A673 (cell line): ENCODE data around the gene GH2. TPM values are rescaled to one million over a fixed set of nuclear protein-coding genes. Genes with fewer than 3 reads are reported as not detected.
"Not testable (repeated sequence)": the region's sequence is repeated elsewhere in the genome, so short reads cannot be mapped to it uniquely, and the experiment has no call there.

Experiments
- BruUV-seq: library from RNA; stranded (reverse); fragments of 400-500 nt; replicated peaks from 2 replicates; lab custom pipeline; 2021; lab: Mats Ljungman, UMichigan
- CTCF ChIA-PET: fragments of 300-600 bp; sonication (Branson Sonifier 250); formaldehyde crosslinking; loops from one replicate; lab custom pipeline; 2022; ENCODE audit warnings: antibody characterized with exemption; lab: Charles Lee
- POLR2A ChIA-PET: fragments of 300-600 bp; sonication (Branson Sonifier 250); formaldehyde crosslinking; loops from one replicate; lab custom pipeline; 2022; ENCODE audit warnings: antibody characterized with exemption; ENCODE audit not compliant: low non-redundant PET; lab: Charles Lee
- DNase-seq: peaks from one replicate; pipeline ENCODE4 v3.0.0-alpha.2; 2015; ENCODE audit warnings: low spot score
- H3K27ac ChIP-seq: fragments of 200-600 bp; sonication (generic); 2 replicates; pipeline ENCODE4 v1.5.1; 2016; ENCODE audit warnings: mixed run types, low read depth, mild to moderate bottlenecking, mixed read lengths, antibody characterized with exemption, low read length; ENCODE audit not compliant: poor library complexity, severe bottlenecking
- H3K27me3 ChIP-seq: fragments of 200-600 bp; sonication (generic); replicated peaks from 2 replicates; pipeline ENCODE4 v1.6.1; 2017; ENCODE audit warnings: mixed run types, low read depth, mild to moderate bottlenecking, mixed read lengths, antibody characterized with exemption, low read length; ENCODE audit not compliant: insufficient read depth, poor library complexity
- H3K36me3 ChIP-seq: fragments of 200-600 bp; sonication (generic); 2 replicates; pipeline ENCODE4 v1.6.1; 2016; ENCODE audit warnings: mixed run types, mild to moderate bottlenecking, mixed read lengths, antibody characterized with exemption, low read length; ENCODE audit not compliant: insufficient read depth, poor library complexity, severe bottlenecking
- H3K4me1 ChIP-seq: fragments of 200-600 bp; sonication (generic); 2 replicates; pipeline ENCODE4 v1.6.1; 2017; ENCODE audit warnings: mixed run types, mild to moderate bottlenecking, mixed read lengths, antibody characterized with exemption, low read length; ENCODE audit not compliant: insufficient read depth, poor library complexity, severe bottlenecking
- H3K4me3 ChIP-seq: fragments of 200-600 bp; sonication (generic); 2 replicates; pipeline ENCODE4 v1.5.1; 2016; ENCODE audit warnings: low read depth, mixed run types, mild to moderate bottlenecking, mixed read lengths, low read length; ENCODE audit not compliant: poor library complexity, severe bottlenecking
- H3K9me3 ChIP-seq: fragments of 200-600 bp; sonication (generic); 2 replicates; pipeline ENCODE4 v1.6.1; 2016; ENCODE audit warnings: mixed run types, low read depth, mild to moderate bottlenecking, mixed read lengths, antibody characterized with exemption, low read length; ENCODE audit not compliant: poor library complexity, severe bottlenecking
- CTCF ChIP-seq: fragments of 300-800, 200-600 bp; sonication (generic); conservative IDR thresholded peaks from 2 replicates; pipeline ENCODE4 v1.5.1; 2017; ENCODE audit warnings: low read depth, mild to moderate bottlenecking, antibody characterized with exemption, low read length, moderate library complexity, mixed read lengths
- EZH2 ChIP-seq: fragments of 200-600 bp; sonication (generic); IDR thresholded peaks from 2 replicates; pipeline ENCODE4 v1.6.1; 2017; ENCODE audit warnings: borderline replicate concordance, low read depth, mild to moderate bottlenecking, mixed read lengths, antibody characterized with exemption, low read length; ENCODE audit not compliant: poor library complexity, severe bottlenecking
- intact Hi-C: fragments of 100-400 bp; cut with micrococcal nuclease; formaldehyde crosslinking; loops from one replicate; pipeline ENCODE4 v1.10.0; 2022; ENCODE audit not compliant: unreplicated experiment
- total RNA-seq: library from RNA; stranded (reverse); gene quantifications from 2 replicates; pipeline ENCODE4 v1.2.3, GENCODE V29; 2021

Gene GH2
- total RNA-seq, 1 experiment from 2014 or later: not detected

- POLR2A ChIA-PET: no interaction called here
Observed at GRCh38 chr17:63880706-63881105, 1.0 kb downstream of the GH2 start.

GRCh38 chr17:63878413-63878812, 3.3 kb downstream of the GH2 start:
- H3K4me1 ChIP-seq, POLR2A ChIA-PET, H3K27me3 ChIP-seq, intact Hi-C loops, BruUV-seq, H3K27ac ChIP-seq, H3K9me3 ChIP-seq, H3K4me3 ChIP-seq, CTCF ChIA-PET, H3K36me3 ChIP-seq, DNase-seq: not testable (repeated sequence)

More at GRCh38 chr17:63880706-63881105, 1.0 kb downstream of the GH2 start:
- no peak overlapping the region for H3K4me3 ChIP-seq
- CTCF ChIA-PET: interaction anchor here (0.7 kb wide), 1 partner anchor 22 kb away, joined by 3 read pairs; no protein-coding TSS in a partner anchor
- DNase-seq: no peak
- intact Hi-C loops: no loop called here
- no peaks in the 10 kb centered on the region for H3K36me3 ChIP-seq
- H3K27ac ChIP-seq: no peak overlapping the region
- no TSS peak for BruUV-seq
- TF ChIP-seq CTCF (no peak), EZH2 (no peak)
- H3K4me1 ChIP-seq: no peaks in the 10 kb centered on the region
- no peaks in the 10 kb centered on the region for H3K9me3 ChIP-seq
- H3K27me3 ChIP-seq: no peaks in the 10 kb centered on the region

- intact Hi-C loops, H3K27me3 ChIP-seq, DNase-seq, H3K4me3 ChIP-seq, H3K9me3 ChIP-seq, BruUV-seq, H3K4me1 ChIP-seq, H3K27ac ChIP-seq, H3K36me3 ChIP-seq, POLR2A ChIA-PET: not testable (repeated sequence)
- CTCF ChIA-PET: interaction anchor here (0.6 kb wide), 1 partner anchor 8 kb away, joined by 3 read pairs; no protein-coding TSS in a partner anchor
Observed at GRCh38 chr17:63874693-63875092, 7.1 kb downstream of the GH2 start.

GRCh38 chr17:63874061-63874626, 7.6 kb downstream of the GH2 start:
- H3K4me3 ChIP-seq, BruUV-seq, H3K36me3 ChIP-seq, POLR2A ChIA-PET, DNase-seq, H3K9me3 ChIP-seq, H3K27me3 ChIP-seq, intact Hi-C loops, H3K4me1 ChIP-seq, H3K27ac ChIP-seq: not testable (repeated sequence)
- CTCF ChIA-PET: interaction anchor here (0.6 kb wide), 1 partner anchor 8 kb away, joined by 3 read pairs; no protein-coding TSS in a partner anchor

- POLR2A ChIA-PET, CTCF ChIA-PET, BruUV-seq, H3K9me3 ChIP-seq, H3K27ac ChIP-seq, H3K27me3 ChIP-seq, H3K4me3 ChIP-seq, H3K36me3 ChIP-seq, H3K4me1 ChIP-seq, intact Hi-C loops, DNase-seq: not testable (repeated sequence)
Observed at GRCh38 chr17:63873577-63873976, 8.2 kb downstream of the GH2 start, which contains the start of gene CSH2. TSS of gene CSH2 (minus strand) at chr17:63873677. CDS start at chr17:63873614, 63 bp downstream.

- POLR2A ChIA-PET, BruUV-seq, DNase-seq, H3K36me3 ChIP-seq, intact Hi-C loops, CTCF ChIA-PET, H3K4me3 ChIP-seq, H3K27ac ChIP-seq, H3K9me3 ChIP-seq, H3K27me3 ChIP-seq, H3K4me1 ChIP-seq: not testable (repeated sequence)
Observed at GRCh38 chr17:63871646-63872365, 9.9 kb downstream of the GH2 start.
